H9 (cell line): ENCODE results near the gene TMEM132C. TPM values are rescaled to one million over a fixed set of nuclear protein-coding genes. Genes with fewer than 3 reads are reported as not detected.

ENCODE experiments used
- DNase-seq: peaks from one replicate; pipeline ENCODE4 v3.0.0-alpha.2; 2017
- H2AFZ ChIP-seq: one replicate; pipeline ENCODE4 v1.6.1; 2013; ENCODE audit warnings: mild to moderate bottlenecking, low read length, control low read depth, moderate library complexity
- H2AK5ac ChIP-seq: 2 replicates; pipeline ENCODE4 v1.6.1; 2013; ENCODE audit warnings: low read length, control low read depth, mixed read lengths; ENCODE audit not compliant: insufficient read length
- H2BK120ac ChIP-seq: one replicate; pipeline ENCODE4 v1.6.1; 2013; ENCODE audit warnings: low read depth, mild to moderate bottlenecking, low read length, control low read depth, inconsistent platforms; ENCODE audit not compliant: poor library complexity, severe bottlenecking
- H2BK12ac ChIP-seq: 2 replicates; pipeline ENCODE4 v1.6.1; 2013; ENCODE audit warnings: low read length, control low read depth, mixed read lengths, low read depth; ENCODE audit not compliant: insufficient read length
- H2BK15ac ChIP-seq: 2 replicates; pipeline ENCODE4 v1.6.1; 2013; ENCODE audit warnings: low read depth, low read length, control low read depth
- H2BK20ac ChIP-seq: one replicate; pipeline ENCODE4 v1.6.1; 2013; ENCODE audit warnings: low read depth, mild to moderate bottlenecking, low read length, control low read depth, inconsistent platforms; ENCODE audit not compliant: poor library complexity, severe bottlenecking
- H2BK5ac ChIP-seq: 2 replicates; pipeline ENCODE4 v1.6.1; 2013; ENCODE audit warnings: low read length, control low read depth, mixed read lengths; ENCODE audit not compliant: insufficient read length
- H3K14ac ChIP-seq: 2 replicates; pipeline ENCODE4 v1.6.1; 2013; ENCODE audit warnings: low read length, control low read depth; ENCODE audit not compliant: insufficient read depth
- H3K18ac ChIP-seq: 2 replicates; pipeline ENCODE4 v1.6.1; 2013; ENCODE audit warnings: low read depth, mild to moderate bottlenecking, mixed read lengths, low read length, control low read depth; ENCODE audit not compliant: insufficient read length
- H3K23ac ChIP-seq: 2 replicates; pipeline ENCODE4 v1.6.1; 2013; ENCODE audit warnings: low read length, control low read depth, mixed read lengths, low read depth; ENCODE audit not compliant: insufficient read length
- H3K23me2 ChIP-seq: 2 replicates; pipeline ENCODE4 v1.6.1; 2013; ENCODE audit warnings: low read depth, mild to moderate bottlenecking, mixed read lengths, low read length, control low read depth; ENCODE audit not compliant: insufficient read length, poor library complexity, severe bottlenecking
- H3K27ac ChIP-seq: 2 replicates; pipeline ENCODE4 v1.5.1; 2013; ENCODE audit warnings: low read length, control low read depth, mixed read lengths, low read depth; ENCODE audit not compliant: insufficient read length
- H3K27me3 ChIP-seq: 2 replicates; pipeline ENCODE4 v1.6.1; 2013; ENCODE audit warnings: low read length, control low read depth, inconsistent platforms; ENCODE audit not compliant: insufficient read depth
- H3K4ac ChIP-seq: 2 replicates; pipeline ENCODE4 v1.6.1; 2013; ENCODE audit warnings: low read depth, mild to moderate bottlenecking, control low read depth, inconsistent platforms, low read length, moderate library complexity
- H3K4me1 ChIP-seq: 2 replicates; pipeline ENCODE4 v1.6.1; 2013; ENCODE audit warnings: low read length, control low read depth, inconsistent platforms; ENCODE audit not compliant: insufficient read depth
- H3K4me2 ChIP-seq: 2 replicates; pipeline ENCODE4 v1.6.1; 2013; ENCODE audit warnings: low read length, control low read depth, mixed read lengths; ENCODE audit not compliant: insufficient read length, insufficient read depth
- H3K56ac ChIP-seq: 2 replicates; pipeline ENCODE4 v1.6.1; 2013; ENCODE audit warnings: low read depth, mild to moderate bottlenecking, mixed read lengths, low read length, control low read depth; ENCODE audit not compliant: insufficient read length
- H3K79me1 ChIP-seq: 2 replicates; pipeline ENCODE4 v1.6.1; 2013; ENCODE audit warnings: low read depth, mild to moderate bottlenecking, moderate library complexity, low read length, control low read depth, inconsistent platforms; ENCODE audit not compliant: insufficient read depth, poor library complexity, severe bottlenecking
- H3K79me2 ChIP-seq: 2 replicates; pipeline ENCODE4 v1.6.1; 2013; ENCODE audit warnings: low read length, control low read depth, inconsistent platforms; ENCODE audit not compliant: insufficient read depth
- H3K9ac ChIP-seq: 2 replicates; pipeline ENCODE4 v1.6.1; 2013; ENCODE audit warnings: low read length, control low read depth, mixed read lengths; ENCODE audit not compliant: insufficient read length; ENCODE audit errors: extremely low read depth
- H3K9me3 ChIP-seq: one replicate; pipeline ENCODE4 v1.6.1; 2013; ENCODE audit warnings: low read depth, low read length, inconsistent platforms; ENCODE audit not compliant: control insufficient read depth
- H3T11ph ChIP-seq: one replicate; pipeline ENCODE4 v1.6.1; 2013; ENCODE audit warnings: mild to moderate bottlenecking, low read length, control low read depth, inconsistent platforms
- H4K20me1 ChIP-seq: one replicate; pipeline ENCODE4 v1.6.1; 2013; ENCODE audit not compliant: control insufficient read depth, insufficient read length, insufficient read depth
- H4K5ac ChIP-seq: 2 replicates; pipeline ENCODE4 v1.6.1; 2013; ENCODE audit warnings: low read depth, mild to moderate bottlenecking, mixed read lengths, low read length, control low read depth; ENCODE audit not compliant: insufficient read length
- H4K8ac ChIP-seq: replicated peaks from 2 replicates; pipeline ENCODE4 v1.6.1; 2013; ENCODE audit warnings: low read length, control low read depth, mixed read lengths, low read depth; ENCODE audit not compliant: insufficient read length
- H4K91ac ChIP-seq: 2 replicates; pipeline ENCODE4 v1.6.1; 2013; ENCODE audit warnings: low read depth, mild to moderate bottlenecking, moderate library complexity, mixed read lengths, low read length, control low read depth; ENCODE audit not compliant: insufficient read length
- H3K27ac Mint-ChIP-seq, 3 experiments: 2 replicates in 2 of 3; 3 replicates in 1 of 3; pipeline ENCODE4 v1.8.0; 2020 to 2021; ENCODE audit warnings: mixed read lengths in 3 of 3, mild to moderate bottlenecking in 1 of 3, moderate library complexity in 1 of 3
- H3K27me3 Mint-ChIP-seq: 2 replicates; pipeline ENCODE4 v1.8.0; 2021; ENCODE audit warnings: low read depth, mild to moderate bottlenecking, moderate library complexity, mixed read lengths
- H3K36me3 Mint-ChIP-seq, 3 experiments: 2 replicates in 2 of 3; 3 replicates in 1 of 3; pipeline ENCODE4 v1.8.0; 2020 to 2021; ENCODE audit warnings: low read depth in 3 of 3, mixed read lengths in 3 of 3; ENCODE audit not compliant: insufficient read depth in 1 of 3
- H3K4me1 Mint-ChIP-seq, 2 experiments: 2 replicates each; pipeline ENCODE4 v1.8.0; 2020; ENCODE audit warnings: mixed read lengths in 2 of 2
- H3K4me3 Mint-ChIP-seq, 2 experiments: 2 replicates in 1 of 2; 3 replicates in 1 of 2; pipeline ENCODE4 v1.8.0; 2020 to 2021; ENCODE audit warnings: mild to moderate bottlenecking in 2 of 2, mixed read lengths in 2 of 2, moderate library complexity in 1 of 2
- H3K9me3 Mint-ChIP-seq, 2 experiments: 2 replicates in 1 of 2; 3 replicates in 1 of 2; pipeline ENCODE4 v1.8.0; 2020; ENCODE audit warnings: mild to moderate bottlenecking in 2 of 2, mixed read lengths in 2 of 2, moderate library complexity in 1 of 2
- CTCF ChIP-seq: fragments of 200-600 bp; sonication (generic); conservative IDR thresholded peaks from 3 replicates; pipeline ENCODE4 v1.8.0; 2021; ENCODE audit warnings: antibody characterized with exemption, mild to moderate bottlenecking
- WGBS: extraction: QIAGEN DNeasy Blood & Tissue Kit; methylation state at CpG from one replicate; pipeline ENCODE4 v1.1.7; 2013; ENCODE audit warnings: missing lambda C conversion rate, low lambda C conversion rate, mixed read lengths; ENCODE audit not compliant: insufficient read length; ENCODE audit errors: extremely low coverage; 5-methylcytosine and 5-hydroxymethylcytosine counted together
- total RNA-seq: library from RNA; stranded (reverse); gene quantifications from 2 replicates; pipeline ENCODE4 v1.2.1, GENCODE V29; 2021

The TMEM132C gene
- total RNA-seq, 1 experiment from 2014 or later: 0.22 TPM

- no CpG with 5 or more reads among the region's 7 CpGs for WGBS
- Histone ChIP-seq H3K14ac (no peak overlapping the region), H4K91ac (no peak overlapping the region), H3K23me2 (no peaks in the 10 kb centered on the region), H4K5ac (no peak overlapping the region), H2BK5ac (no peak overlapping the region), H3K79me2 (no peaks in the 10 kb centered on the region), H2AK5ac (no peak overlapping the region), H3T11ph (no peak overlapping the region), H3K4me1 (no peaks in the 10 kb centered on the region), H2AFZ (no peak overlapping the region), H3K9ac (no peak overlapping the region), H4K20me1 (no peaks in the 10 kb centered on the region), H3K79me1 (no peaks in the 10 kb centered on the region), H2BK20ac (no peak overlapping the region), H2BK12ac (no peak overlapping the region), H3K18ac (no peak overlapping the region), H3K4ac (no peak overlapping the region), H3K9me3 (no peaks in the 10 kb centered on the region), H2BK15ac (no peak overlapping the region), H3K27ac (no peak overlapping the region), H4K8ac (no peak overlapping the region), H3K56ac (no peak overlapping the region), H3K23ac (no peak overlapping the region), H2BK120ac (no peak overlapping the region), H3K4me2 (no peak overlapping the region), H3K27me3 (no peaks in the 10 kb centered on the region)
- peaks cover 17% of the 10 kb centered on the region for H3K27me3 Mint-ChIP-seq
- no peak for DNase-seq
- H3K4me1 Mint-ChIP-seq: peaks cover 3% of the 10 kb centered on the region in 2 experiments; a peak in 3 of 4 replicates
- H3K4me3 Mint-ChIP-seq: no peak overlapping the region
- peaks cover 11 to 12% of the 10 kb centered on the region in 2 experiments for H3K9me3 Mint-ChIP-seq
- no peak for TF ChIP-seq CTCF
- peak overlapping the region in 1 of 3 experiments; percentile 56; a peak in 1 of 7 replicates for H3K27ac Mint-ChIP-seq
- H3K36me3 Mint-ChIP-seq: peaks cover 6 to 9% (median 7%) of the 10 kb centered on the region in 3 experiments
Observed at GRCh38 chr12:128743916-128744315, 476.9 kb downstream of the TMEM132C start.
